Left lung (tissue), 10 donors: Measurements from ENCODE around the gene PDLIM7. TPM values are rescaled to one million over a fixed set of nuclear protein-coding genes. Genes with fewer than 3 reads are reported as not detected.

Source experiments
- ATAC-seq: fragments of 200-7000 bp; cut with Tn5 transposase; one replicate; pipeline ENCODE4 v1.9.1; 2020; ENCODE audit warnings: moderate library complexity
- DNase-seq, 4 donors: peaks; one replicate each; pipeline ENCODE4 v3.0.0-alpha.2; 2013 to 2020
- H3K27ac ChIP-seq, 2 donors: fragments of 200-600 bp; sonication (generic) in 1 of 2; one replicate each; pipeline versions ENCODE4 v1.5.0 to v1.8.0; 2020 to 2021
- H3K27me3 ChIP-seq, 2 donors: fragments of 200-600 bp; sonication (generic) in 1 of 2; one replicate each; pipeline versions ENCODE4 v1.5.0 to v1.8.0; 2020 to 2021
- H3K36me3 ChIP-seq, 2 donors: fragments of 200-600 bp; sonication (generic) in 1 of 2; one replicate each; pipeline versions ENCODE4 v1.5.0 to v1.8.0; 2020 to 2021
- H3K4me1 ChIP-seq, 2 donors: fragments of 200-600 bp; one replicate each; pipeline ENCODE4 v1.8.0; 2021
- H3K4me3 ChIP-seq, 2 donors: fragments of 200-600 bp; sonication (generic) in 1 of 2; one replicate each; pipeline versions ENCODE4 v1.5.0 to v1.8.0; 2020 to 2021; ENCODE audit warnings: mild to moderate bottlenecking in 1 of 2
- H3K9me3 ChIP-seq, 2 donors: fragments of 200-600 bp; sonication (generic) in 1 of 2; one replicate each; pipeline versions ENCODE4 v1.5.0 to v1.8.0; 2020 to 2021
- intact Hi-C, 2 donors: fragments of 100-400 bp; cut with DNase I; formaldehyde crosslinking; loops; one replicate each; pipeline versions ENCODE4 v1.11.2 to v1.14.2; 2022
- polyA plus RNA-seq, 6 donors: library from polyadenylated mRNA; unstranded; fragments of 120-200 nt; gene quantifications; one replicate each; pipeline ENCODE4 v1.2.1, GENCODE V29; 2013; ENCODE audit not compliant: insufficient read length in 6 of 6
- total RNA-seq, 2 donors: library from RNA; stranded (reverse); fragmentation: NEBNext Ultra II Directional; extraction: Animal tissue kit (Norgen Biotek cat#: 25700); gene quantifications; one replicate each; pipeline ENCODE4 v1.2.1, GENCODE V29; 2021
- TF ChIP-seq, protein P1 (sequence below), 2 donors: fragments of 200-600 bp; sonication (generic) in 1 of 2; IDR thresholded peaks; one replicate each; pipeline versions ENCODE4 v1.5.0 to v1.8.0; 2021; ENCODE audit warnings: antibody characterized with exemption in 2 of 2
- donor health status: DM: no; HTN: yes; CAD: no.
- donor health status: DM: no; HTN: no; CAD: no.

Gene PDLIM7
- total and polyA plus RNA-seq, 8 donors, result 60.9 to 141 (median 90.2) TPM

- Histone ChIP-seq H3K4me3 (peak overlapping the region; percentile 73 to 80), H3K27me3 (peaks cover 0 to 10% of the 10 kb centered on the region in 2 donors), H3K27ac (peak overlapping the region; percentile 42 to 92), H3K36me3 (peaks cover 0 to 12% of the 10 kb centered on the region in 2 donors), H3K4me1 (peaks cover 35 to 69% of the 10 kb centered on the region in 2 donors), H3K9me3 (no peaks in the 10 kb centered on the region)
- intact Hi-C loops, result no loop called here
- TF ChIP-seq, protein P1, sequence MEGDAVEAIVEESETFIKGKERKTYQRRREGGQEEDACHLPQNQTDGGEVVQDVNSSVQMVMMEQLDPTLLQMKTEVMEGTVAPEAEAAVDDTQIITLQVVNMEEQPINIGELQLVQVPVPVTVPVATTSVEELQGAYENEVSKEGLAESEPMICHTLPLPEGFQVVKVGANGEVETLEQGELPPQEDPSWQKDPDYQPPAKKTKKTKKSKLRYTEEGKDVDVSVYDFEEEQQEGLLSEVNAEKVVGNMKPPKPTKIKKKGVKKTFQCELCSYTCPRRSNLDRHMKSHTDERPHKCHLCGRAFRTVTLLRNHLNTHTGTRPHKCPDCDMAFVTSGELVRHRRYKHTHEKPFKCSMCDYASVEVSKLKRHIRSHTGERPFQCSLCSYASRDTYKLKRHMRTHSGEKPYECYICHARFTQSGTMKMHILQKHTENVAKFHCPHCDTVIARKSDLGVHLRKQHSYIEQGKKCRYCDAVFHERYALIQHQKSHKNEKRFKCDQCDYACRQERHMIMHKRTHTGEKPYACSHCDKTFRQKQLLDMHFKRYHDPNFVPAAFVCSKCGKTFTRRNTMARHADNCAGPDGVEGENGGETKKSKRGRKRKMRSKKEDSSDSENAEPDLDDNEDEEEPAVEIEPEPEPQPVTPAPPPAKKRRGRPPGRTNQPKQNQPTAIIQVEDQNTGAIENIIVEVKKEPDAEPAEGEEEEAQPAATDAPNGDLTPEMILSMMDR (IDR thresholded peaks at IDR 0.05), result no peak
- DNase-seq (peak in 2 of 4 donors; percentile 62 to 91), ATAC-seq (peak; percentile 6)
These were observed 796 bp upstream of the PDLIM7 start for GRCh38 chr5:177498013-177498787.

- DNase-seq (peak in 3 of 4 donors; percentile 81 to 92 (median 89)), ATAC-seq (peak; percentile 18)
- Histone ChIP-seq H3K9me3 (no peaks in the 10 kb centered on the region), H3K27ac (peak overlapping the region; percentile 91 to 92), H3K27me3 (peaks cover 0 to 10% of the 10 kb centered on the region in 2 donors), H3K4me1 (peaks cover 36 to 76% of the 10 kb centered on the region in 2 donors), H3K4me3 (peak overlapping the region; percentile 73 to 80), H3K36me3 (peaks cover 0 to 15% of the 10 kb centered on the region in 2 donors)
- intact Hi-C loops, result no loop called here
- TF ChIP-seq, protein P1 (IDR thresholded peaks at IDR 0.05), result no peak
These were observed 595 bp downstream of the PDLIM7 start for GRCh38 chr5:177496727-177497291.

GRCh38 chr5:177496070-177496726 lies 1.2 kb downstream of the PDLIM7 start:
- H3K4me1 ChIP-seq, result peaks cover 36 to 78% of the 10 kb centered on the region in 2 donors
- intact Hi-C loops, result no loop called here

DNA sequence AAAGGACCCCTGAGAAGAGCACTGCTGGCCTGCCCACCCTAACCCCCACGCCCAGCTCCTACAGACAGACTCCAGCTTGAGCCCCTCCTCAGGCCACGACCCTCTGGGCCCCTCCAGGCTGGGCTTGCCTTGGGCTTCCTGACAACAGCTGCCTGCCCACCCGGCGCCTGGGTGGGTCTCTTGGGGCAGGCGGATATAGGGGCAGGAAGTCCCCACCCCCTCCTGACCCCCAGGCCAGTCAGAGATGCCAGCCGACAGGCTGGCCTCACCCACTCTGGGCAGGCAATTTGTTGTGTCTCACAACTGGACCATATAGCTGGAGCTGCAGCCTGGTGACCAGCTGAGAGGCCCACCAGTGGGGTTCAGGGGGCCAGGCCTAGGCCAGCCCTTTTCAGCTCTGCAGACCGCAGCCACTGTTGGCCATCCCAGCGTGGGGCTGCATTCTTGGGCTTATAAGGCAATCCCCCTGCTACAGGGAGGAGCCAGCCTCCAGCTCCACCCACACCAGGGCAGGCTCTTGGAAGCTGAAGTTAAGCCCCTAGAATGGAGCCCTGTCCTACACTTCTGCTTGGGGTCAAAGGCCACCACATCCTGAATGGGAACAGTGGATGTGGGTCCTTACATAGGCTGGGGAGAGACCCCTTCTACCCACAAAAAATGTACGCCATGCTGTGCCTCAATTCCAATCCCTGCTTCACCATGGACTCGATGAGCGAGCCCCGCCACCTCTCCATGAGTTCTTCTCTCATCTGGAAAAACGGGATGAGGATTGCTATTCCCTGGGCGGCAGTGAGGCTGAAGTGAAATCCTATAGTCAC lies 2.0 kb downstream of the PDLIM7 start:
- ATAC-seq (peak; percentile 4), DNase-seq (peak in 3 of 4 donors; percentile 66 to 85 (median 77))
- H3K4me3 ChIP-seq, result peak overlapping the region in 1 of 2 donors; percentile 73
- TF ChIP-seq, protein P1 (IDR thresholded peaks at IDR 0.05), result no peak
- H3K9me3 ChIP-seq, result no peaks in the 10 kb centered on the region
- H3K4me1 ChIP-seq, result peaks cover 36 to 77% of the 10 kb centered on the region in 2 donors
- intact Hi-C loops, result no loop called here
- H3K36me3 ChIP-seq, result peaks cover 0 to 28% of the 10 kb centered on the region in 2 donors
- peaks cover 0 to 10% of the 10 kb centered on the region in 2 donors for H3K27me3 ChIP-seq
- H3K27ac ChIP-seq, result peak overlapping the region; percentile 91 to 92

More at GRCh38 chr5:177496070-177496726, 1.2 kb downstream of the PDLIM7 start:
- Histone ChIP-seq H3K36me3 (peaks cover 0 to 21% of the 10 kb centered on the region in 2 donors), H3K27ac (peak overlapping the region; percentile 91 to 92), H3K4me3 (peak overlapping the region; percentile 73 to 80), H3K9me3 (no peaks in the 10 kb centered on the region), H3K27me3 (peaks cover 0 to 10% of the 10 kb centered on the region in 2 donors)
- ATAC-seq (no peak), DNase-seq (peak in 1 of 4 donors; percentile 48)
- TF ChIP-seq, protein P1 (IDR thresholded peaks at IDR 0.05), result peak in 1 of 2 donors; percentile 18
